Renal cortex interstitium (tissue), 11 donors: Measurements from ENCODE around the gene FBRSL1. TPM values are rescaled to one million over a fixed set of nuclear protein-coding genes. Genes with fewer than 3 reads are reported as not detected.

Experiments used
- DNase-seq, 11 donors: peaks; one replicate each; pipeline ENCODE4 v3.0.0-alpha.2; 2013; ENCODE audit warnings: low read depth in 9 of 11, low spot score in 4 of 11; ENCODE audit errors: extremely low read depth in 1 of 11
- polyA plus RNA-seq, 3 donors: library from polyadenylated mRNA; unstranded; fragments of 120-200 nt; gene quantifications; one replicate each; pipeline ENCODE4 v1.2.1, GENCODE V29; 2013; ENCODE audit not compliant: insufficient read length in 3 of 3

Gene FBRSL1
- polyA plus RNA-seq, 3 donors = 41.9 to 84.7 (median 70.4) TPM

GRCh38 chr12:132479291-132479690, 10.7 kb upstream of the FBRSL1 start:
- no peak for DNase-seq

GRCh38 chr12:132479938-132480622, 9.9 kb upstream of the FBRSL1 start:
- DNase-seq = no peak

- no peak for DNase-seq
Observed at GRCh38 chr12:132480623-132481132, 9.3 kb upstream of the FBRSL1 start.

GRCh38 chr12:132481345-132481744, 8.6 kb upstream of the FBRSL1 start:
- no peak for DNase-seq

GRCh38 chr12:132481771-132482745, 7.9 kb upstream of the FBRSL1 start:
- DNase-seq = no peak

GRCh38 chr12:132482771-132483170, 7.2 kb upstream of the FBRSL1 start:
- no peak for DNase-seq

- DNase-seq = no peak
Observed at GRCh38 chr12:132483208-132483607, 6.7 kb upstream of the FBRSL1 start.

- DNase-seq = no peak
Observed at GRCh38 chr12:132483612-132484011, 6.3 kb upstream of the FBRSL1 start.

- no peak for DNase-seq
Observed at GRCh38 chr12:132484183-132484890, 5.6 kb upstream of the FBRSL1 start.

- no peak for DNase-seq
Observed at GRCh38 chr12:132484891-132485441, 5.0 kb upstream of the FBRSL1 start.

GRCh38 chr12:132485619-132486018, 4.3 kb upstream of the FBRSL1 start:
- no peak for DNase-seq

GRCh38 chr12:132486168-132486567, 3.8 kb upstream of the FBRSL1 start:
- DNase-seq = no peak

GRCh38 chr12:132486576-132486975, 3.4 kb upstream of the FBRSL1 start:
- no peak for DNase-seq

GRCh38 chr12:132487311-132487741, 2.6 kb upstream of the FBRSL1 start:
- DNase-seq = no peak

GRCh38 chr12:132488127-132489077, 1.5 kb upstream of the FBRSL1 start:
- no peak for DNase-seq

- no peak for DNase-seq
Observed at GRCh38 chr12:132489078-132489601, 811 bp upstream of the FBRSL1 start.

- no peak for DNase-seq
Observed at GRCh38 chr12:132490422-132491137, 629 bp downstream of the FBRSL1 start.
